ENCODE data around the gene DAB2IP. TPM values are rescaled to one million over a fixed set of nuclear protein-coding genes. Genes with fewer than 3 reads are reported as not detected.

Gene DAB2IP
- total RNA-seq, 1 experiment from 2014 or later: 56.3 TPM

DNA sequence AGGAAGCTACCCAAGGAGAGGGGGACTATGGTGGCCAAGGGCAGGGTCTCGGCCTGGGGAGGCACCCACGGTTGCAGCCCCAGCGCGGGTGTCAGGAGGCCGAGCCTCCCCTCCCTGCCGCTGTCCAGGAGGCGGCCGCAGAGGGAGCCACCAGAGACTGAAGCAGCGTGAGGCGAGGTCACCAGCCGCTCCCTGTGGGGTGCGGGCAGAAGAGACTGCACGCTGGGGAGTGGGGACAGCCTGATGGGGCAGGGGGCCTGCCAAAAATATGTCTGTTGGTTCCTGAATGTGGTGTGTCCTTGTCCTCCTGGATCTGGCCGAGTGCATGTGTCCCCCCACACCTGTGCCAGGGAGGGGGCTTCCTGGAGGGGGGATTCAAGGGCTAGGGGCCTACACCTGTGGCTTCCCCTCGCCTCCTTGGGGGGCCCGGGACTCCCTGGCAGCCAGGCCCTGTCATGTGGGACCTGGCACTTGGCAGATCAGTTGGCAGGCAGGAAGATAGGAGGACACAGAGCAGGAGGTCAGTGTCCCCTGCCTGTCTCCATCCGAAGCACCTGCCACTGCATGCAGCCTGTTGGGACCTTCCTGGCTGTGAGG is 131.2 kb downstream of the DAB2IP start:
- no peak for DNase-seq
- BruUV-seq (replicated peaks): no TSS peak
- H3K4me1 Mint-ChIP-seq (ENCODE audit: low read depth, unreplicated experiment): no peaks in the 10 kb centered on the region
- H3K4me3 Mint-ChIP-seq (ENCODE audit: low read depth, unreplicated experiment): no peak overlapping the region
- CTCF ChIA-PET: no interaction called here
- intact Hi-C loops (cut with micrococcal nuclease; ENCODE audit: unreplicated experiment): no loop called here
- peaks cover 32% of the 10 kb centered on the region for H3K36me3 Mint-ChIP-seq (ENCODE audit: insufficient read depth, unreplicated experiment)
- no peak overlapping the region for H3K27ac Mint-ChIP-seq (ENCODE audit: unreplicated experiment)
- TF ChIP-seq CTCF (IDR thresholded peaks at IDR 0.05; ENCODE audit: unreplicated experiment): no peak
- no peaks in the 10 kb centered on the region for H3K27me3 Mint-ChIP-seq (ENCODE audit: unreplicated experiment)
- no peaks in the 10 kb centered on the region for H3K9me3 Mint-ChIP-seq (ENCODE audit: low read depth, unreplicated experiment)

DNA sequence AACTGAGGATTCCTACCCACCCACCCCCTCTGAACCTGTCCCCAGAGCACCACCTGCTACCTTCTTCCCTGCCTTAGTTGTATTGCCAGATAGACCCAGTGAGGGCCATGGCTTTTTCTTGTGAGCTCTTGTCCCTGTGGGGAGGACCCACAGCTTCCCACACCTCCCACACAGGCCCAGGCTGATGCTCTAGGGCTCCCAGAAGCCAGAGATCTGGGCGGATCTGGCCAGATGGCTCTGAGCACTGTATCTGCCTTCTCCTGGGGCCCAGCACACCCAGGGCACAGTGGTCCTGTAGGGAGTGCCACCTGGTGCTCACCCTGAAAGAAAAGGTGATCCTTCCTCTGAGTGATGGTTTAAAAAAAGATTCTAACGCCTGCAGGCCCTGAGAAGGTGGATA is 131.7 kb downstream of the DAB2IP start:
- BruUV-seq (replicated peaks): no TSS peak
- CTCF ChIA-PET: no interaction called here
- Mint-ChIP-seq H3K27me3 (ENCODE audit: unreplicated experiment) (no peaks in the 10 kb centered on the region), H3K27ac (ENCODE audit: unreplicated experiment) (no peak overlapping the region), H3K36me3 (ENCODE audit: insufficient read depth, unreplicated experiment) (peaks cover 32% of the 10 kb centered on the region), H3K9me3 (ENCODE audit: low read depth, unreplicated experiment) (no peaks in the 10 kb centered on the region), H3K4me3 (ENCODE audit: low read depth, unreplicated experiment) (no peak overlapping the region), H3K4me1 (ENCODE audit: low read depth, unreplicated experiment) (no peaks in the 10 kb centered on the region)
- intact Hi-C loops (cut with micrococcal nuclease; ENCODE audit: unreplicated experiment): no loop called here
- no peak for DNase-seq
- no peak for TF ChIP-seq CTCF (IDR thresholded peaks at IDR 0.05; ENCODE audit: unreplicated experiment)

- Mint-ChIP-seq H3K4me1 (ENCODE audit: low read depth, unreplicated experiment) (no peaks in the 10 kb centered on the region), H3K36me3 (ENCODE audit: insufficient read depth, unreplicated experiment) (peaks cover 32% of the 10 kb centered on the region), H3K4me3 (ENCODE audit: low read depth, unreplicated experiment) (no peak overlapping the region), H3K27me3 (ENCODE audit: unreplicated experiment) (no peaks in the 10 kb centered on the region), H3K9me3 (ENCODE audit: low read depth, unreplicated experiment) (no peaks in the 10 kb centered on the region), H3K27ac (ENCODE audit: unreplicated experiment) (no peak overlapping the region)
- TF ChIP-seq CTCF (IDR thresholded peaks at IDR 0.05; ENCODE audit: unreplicated experiment): no peak
- BruUV-seq (replicated peaks): no TSS peak
- DNase-seq: no peak
- intact Hi-C loops (cut with micrococcal nuclease; ENCODE audit: unreplicated experiment): no loop called here
- CTCF ChIA-PET: no interaction called here
Observed at GRCh38 chr9:121783521-121784507, 132.4 kb downstream of the DAB2IP start.

- H3K27me3 Mint-ChIP-seq (ENCODE audit: unreplicated experiment): no peaks in the 10 kb centered on the region
- H3K9me3 Mint-ChIP-seq (ENCODE audit: low read depth, unreplicated experiment): no peaks in the 10 kb centered on the region
- intact Hi-C loops (cut with micrococcal nuclease; ENCODE audit: unreplicated experiment): no loop called here
- H3K27ac Mint-ChIP-seq (ENCODE audit: unreplicated experiment): no peak overlapping the region
- peaks cover 28% of the 10 kb centered on the region for H3K36me3 Mint-ChIP-seq (ENCODE audit: insufficient read depth, unreplicated experiment)
- no peaks in the 10 kb centered on the region for H3K4me1 Mint-ChIP-seq (ENCODE audit: low read depth, unreplicated experiment)
- CTCF ChIA-PET: no interaction called here
- no peak overlapping the region for H3K4me3 Mint-ChIP-seq (ENCODE audit: low read depth, unreplicated experiment)
- no peak for DNase-seq
- TF ChIP-seq CTCF (IDR thresholded peaks at IDR 0.05; ENCODE audit: unreplicated experiment): no peak
- BruUV-seq (replicated peaks): TSS peak; percentile 76
Observed at GRCh38 chr9:121784731-121785411, 133.4 kb downstream of the DAB2IP start.

Data from Calu3 (cell line).